ENCODE data around the gene C2orf81. TPM values are rescaled to one million over a fixed set of nuclear protein-coding genes. Genes with fewer than 3 reads are reported as not detected.

C2orf81 gene
- total RNA-seq, 1 donor from 2014 or later: 2.1 TPM

DNA sequence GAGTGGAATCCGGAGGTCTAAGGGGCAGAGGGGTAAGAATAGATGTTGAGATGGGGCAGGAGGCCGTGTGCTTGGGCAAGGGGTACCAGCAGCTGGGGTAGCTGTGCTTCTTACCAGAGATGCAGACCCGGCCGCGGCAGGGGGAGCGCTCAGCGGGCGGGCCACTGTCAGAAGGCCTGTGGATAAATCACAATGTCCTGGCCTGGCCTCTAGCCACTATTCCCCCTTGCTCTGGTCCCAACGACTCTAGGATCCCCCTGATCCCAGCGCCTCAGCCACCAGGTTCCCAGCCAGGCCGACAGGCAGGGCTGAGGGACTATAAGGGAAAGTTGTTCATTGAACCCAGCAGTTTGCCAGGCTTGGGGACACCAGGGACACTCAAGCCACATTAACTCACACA, 9.1 kb upstream of the C2orf81 start:
- Histone ChIP-seq H2AFZ (ENCODE audit: low read depth, low read length) (no peak overlapping the region), H3K4me1 (ENCODE audit: insufficient read depth, low read length) (peaks cover 6% of the 10 kb centered on the region), H3K9ac (ENCODE audit: low read length) (no peak overlapping the region), H4K20me1 (ENCODE audit: insufficient read depth, low read length) (peaks cover 15% of the 10 kb centered on the region), H3K27me3 (ENCODE audit: insufficient read depth, low read length) (no peaks in the 10 kb centered on the region), H3K9me3 (ENCODE audit: insufficient read depth, low read depth, low read length) (no peaks in the 10 kb centered on the region), H3K36me3 (ENCODE audit: insufficient read depth, low read length) (peaks cover 18% of the 10 kb centered on the region), H3K27ac (ENCODE audit: low read depth, low read length) (no peak overlapping the region), H3K79me2 (ENCODE audit: insufficient read depth, low read length) (no peaks in the 10 kb centered on the region), H3K4me2 (ENCODE audit: low read length) (no peak overlapping the region), H3K4me3 (ENCODE audit: insufficient read depth, low read depth, low read length) (no peak overlapping the region)
- Mint-ChIP-seq H3K36me3 (ENCODE audit: low read depth, unreplicated experiment) (peaks cover 16% of the 10 kb centered on the region), H3K9me3 (ENCODE audit: unreplicated experiment) (no peaks in the 10 kb centered on the region), H3K27me3 (ENCODE audit: low read depth, unreplicated experiment) (no peaks in the 10 kb centered on the region), H3K4me3 (ENCODE audit: unreplicated experiment) (no peak overlapping the region), H3K4me1 (ENCODE audit: low read depth, unreplicated experiment) (peaks cover 10% of the 10 kb centered on the region), H3K27ac (ENCODE audit: unreplicated experiment) (no peak overlapping the region)
- FAIRE-seq (no peak), DNase-seq (ENCODE audit: low read depth) (no peak)
- TF ChIP-seq EZH2 (IDR thresholded peaks at IDR 0.05; ENCODE audit: insufficient read depth, low read length) (no peak), CTCF (IDR thresholded peaks at IDR 0.05; ENCODE audit: insufficient read depth, low read depth, low read length) (no peak)

DNA sequence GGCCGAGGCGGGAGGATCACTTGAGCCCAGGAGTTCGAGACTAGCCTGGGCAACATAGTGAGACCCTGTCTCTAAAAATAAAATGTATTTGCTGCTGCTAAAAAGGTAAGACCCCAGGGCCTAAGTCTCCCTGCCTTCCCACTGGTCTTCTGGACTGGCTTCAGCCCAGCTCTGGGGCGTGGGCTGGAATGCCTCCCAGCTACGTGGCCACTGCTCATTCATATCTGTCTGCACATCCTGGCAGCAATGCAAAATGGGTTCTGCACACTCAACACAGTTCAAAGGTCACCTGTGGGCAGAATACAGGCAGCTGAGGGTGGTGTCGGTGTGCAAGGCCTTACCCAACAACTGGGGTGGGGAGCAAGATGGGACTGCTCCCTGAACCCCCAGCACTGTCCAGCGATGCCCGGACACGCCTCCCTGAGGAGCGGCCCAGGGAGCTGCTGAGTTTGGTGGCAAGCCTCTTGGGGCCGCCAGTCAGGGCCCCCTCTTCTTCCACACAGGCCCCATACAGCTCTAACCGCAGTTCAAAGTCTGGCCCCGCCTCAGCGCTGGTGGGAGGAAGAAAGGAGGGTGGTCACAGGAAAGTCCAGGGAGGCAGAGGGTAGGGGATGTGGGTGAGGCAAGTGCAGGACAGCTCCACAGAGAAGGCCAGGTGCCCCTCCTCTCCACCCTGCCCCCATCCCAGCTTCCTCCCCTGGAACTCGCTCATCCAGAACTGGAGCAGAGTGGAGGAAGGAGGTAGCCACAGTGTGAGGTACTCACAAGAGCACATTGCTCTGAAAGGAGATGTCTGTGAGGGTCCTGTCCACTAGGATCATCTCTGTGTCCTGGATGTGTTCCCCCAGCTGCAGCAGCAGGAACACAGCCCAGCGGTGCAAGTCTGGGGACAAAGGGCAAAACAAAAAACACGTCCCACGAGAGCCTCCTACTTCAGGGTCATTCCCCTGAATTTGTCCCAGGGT, 8.3 kb upstream of the C2orf81 start:
- Histone ChIP-seq H3K36me3 (ENCODE audit: insufficient read depth, low read length) (peaks cover 18% of the 10 kb centered on the region), H4K20me1 (ENCODE audit: insufficient read depth, low read length) (peaks cover 8% of the 10 kb centered on the region), H3K4me3 (ENCODE audit: insufficient read depth, low read depth, low read length) (no peak overlapping the region), H3K27me3 (ENCODE audit: insufficient read depth, low read length) (no peaks in the 10 kb centered on the region), H2AFZ (ENCODE audit: low read depth, low read length) (no peak overlapping the region), H3K9me3 (ENCODE audit: insufficient read depth, low read depth, low read length) (no peaks in the 10 kb centered on the region), H3K4me1 (ENCODE audit: insufficient read depth, low read length) (peaks cover 13% of the 10 kb centered on the region), H3K79me2 (ENCODE audit: insufficient read depth, low read length) (no peaks in the 10 kb centered on the region), H3K4me2 (ENCODE audit: low read length) (no peak overlapping the region), H3K27ac (ENCODE audit: low read depth, low read length) (no peak overlapping the region), H3K9ac (ENCODE audit: low read length) (no peak overlapping the region)
- Mint-ChIP-seq H3K27me3 (ENCODE audit: low read depth, unreplicated experiment) (no peaks in the 10 kb centered on the region), H3K4me3 (ENCODE audit: unreplicated experiment) (no peak overlapping the region), H3K36me3 (ENCODE audit: low read depth, unreplicated experiment) (peaks cover 18% of the 10 kb centered on the region), H3K4me1 (ENCODE audit: low read depth, unreplicated experiment) (peaks cover 17% of the 10 kb centered on the region), H3K27ac (ENCODE audit: unreplicated experiment) (no peak overlapping the region), H3K9me3 (ENCODE audit: unreplicated experiment) (no peaks in the 10 kb centered on the region)
- FAIRE-seq: no peak
- DNase-seq (ENCODE audit: low read depth): no peak
- TF ChIP-seq EZH2 (IDR thresholded peaks at IDR 0.05; ENCODE audit: insufficient read depth, low read length): no peak
- TF ChIP-seq CTCF (IDR thresholded peaks at IDR 0.05; ENCODE audit: insufficient read depth, low read depth, low read length): no peak

DNA sequence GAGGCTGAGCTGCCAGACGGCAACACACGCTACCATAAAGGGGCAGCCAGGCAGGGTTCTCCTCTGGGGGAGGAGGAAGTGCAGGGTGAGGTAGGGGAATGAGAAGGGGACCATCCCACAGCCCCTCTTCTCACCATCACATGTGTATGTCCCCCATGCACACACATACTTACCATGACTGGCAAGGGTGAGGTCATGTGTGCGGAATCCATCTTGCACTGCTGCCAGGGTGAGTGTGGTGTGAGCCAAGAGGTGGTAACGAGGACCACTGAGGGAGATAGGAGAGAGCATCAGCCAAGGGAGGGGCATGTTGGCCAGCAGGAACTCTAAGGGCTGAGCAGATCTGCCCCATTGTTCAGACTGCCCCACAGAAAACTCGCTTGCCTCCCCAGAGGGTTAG, 7.3 kb upstream of the C2orf81 start:
- Mint-ChIP-seq H3K27me3 (ENCODE audit: low read depth, unreplicated experiment) (no peaks in the 10 kb centered on the region), H3K27ac (ENCODE audit: unreplicated experiment) (no peak overlapping the region), H3K9me3 (ENCODE audit: unreplicated experiment) (no peaks in the 10 kb centered on the region), H3K36me3 (ENCODE audit: low read depth, unreplicated experiment) (peaks cover 22% of the 10 kb centered on the region), H3K4me1 (ENCODE audit: low read depth, unreplicated experiment) (peaks cover 23% of the 10 kb centered on the region), H3K4me3 (ENCODE audit: unreplicated experiment) (peak overlapping the region; percentile 40)
- Histone ChIP-seq H3K9me3 (ENCODE audit: insufficient read depth, low read depth, low read length) (no peaks in the 10 kb centered on the region), H2AFZ (ENCODE audit: low read depth, low read length) (no peak overlapping the region), H4K20me1 (ENCODE audit: insufficient read depth, low read length) (peaks cover 7% of the 10 kb centered on the region), H3K4me3 (ENCODE audit: insufficient read depth, low read depth, low read length) (no peak overlapping the region), H3K79me2 (ENCODE audit: insufficient read depth, low read length) (no peaks in the 10 kb centered on the region), H3K4me2 (ENCODE audit: low read length) (no peak overlapping the region), H3K27ac (ENCODE audit: low read depth, low read length) (no peak overlapping the region), H3K9ac (ENCODE audit: low read length) (no peak overlapping the region), H3K4me1 (ENCODE audit: insufficient read depth, low read length) (peaks cover 17% of the 10 kb centered on the region), H3K36me3 (ENCODE audit: insufficient read depth, low read length) (peaks cover 18% of the 10 kb centered on the region), H3K27me3 (ENCODE audit: insufficient read depth, low read length) (no peaks in the 10 kb centered on the region)
- no peak for TF ChIP-seq EZH2 (IDR thresholded peaks at IDR 0.05; ENCODE audit: insufficient read depth, low read length)
- no peak for TF ChIP-seq CTCF (IDR thresholded peaks at IDR 0.05; ENCODE audit: insufficient read depth, low read depth, low read length)
- FAIRE-seq (no peak), DNase-seq (ENCODE audit: low read depth) (no peak)
